GM23338 (cell line): ENCODE data around the gene IHH. TPM values are rescaled to one million over a fixed set of nuclear protein-coding genes. Genes with fewer than 3 reads are reported as not detected.

Experiments used
- ATAC-seq: fragments of 200-7000 bp; cut with Tn5 transposase; 3 replicates; pipeline ENCODE4 v1.9.1; 2020
- DNase-seq: peaks from one replicate; pipeline ENCODE4 v3.0.0-alpha.2; 2015; ENCODE audit warnings: low spot score
- H2AFZ ChIP-seq: fragments of 200-600 bp; sonication (generic); 2 replicates; pipeline ENCODE4 v1.8.0; 2016; ENCODE audit warnings: antibody characterized with exemption, mild to moderate bottlenecking, moderate library complexity
- H3F3A ChIP-seq: fragments of 200-600 bp; sonication (generic); replicated peaks from 2 replicates; pipeline ENCODE4 v1.8.0; 2017; ENCODE audit warnings: antibody characterized with exemption, mixed run types, low read depth
- H3K27ac ChIP-seq: fragments of 200-600 bp; sonication (generic); 2 replicates; pipeline ENCODE4 v1.6.1; 2016; ENCODE audit warnings: low read depth
- H3K27me3 ChIP-seq: fragments of 200-600 bp; sonication (generic); 2 replicates; pipeline ENCODE4 v1.8.0; 2016; ENCODE audit warnings: mild to moderate bottlenecking, mixed run types, moderate library complexity; ENCODE audit not compliant: insufficient read depth
- H3K36me3 ChIP-seq: fragments of 200-600 bp; sonication (generic); 2 replicates; pipeline ENCODE4 v1.8.0; 2016; ENCODE audit warnings: mild to moderate bottlenecking; ENCODE audit not compliant: insufficient read depth
- H3K4me1 ChIP-seq: fragments of 200-600 bp; sonication (generic); 2 replicates; pipeline ENCODE4 v1.8.0; 2016; ENCODE audit warnings: mild to moderate bottlenecking, moderate library complexity; ENCODE audit not compliant: insufficient read depth
- H3K4me2 ChIP-seq: fragments of 200-600 bp; sonication (generic); 2 replicates; pipeline ENCODE4 v1.7.1; 2017; ENCODE audit warnings: mixed run types
- H3K4me3 ChIP-seq: fragments of 200-600 bp; sonication (generic); 2 replicates; pipeline ENCODE4 v1.6.1; 2016; ENCODE audit warnings: mixed run types
- H3K79me2 ChIP-seq: fragments of 200-600 bp; sonication (generic); replicated peaks from 2 replicates; pipeline ENCODE4 v1.8.0; 2017; ENCODE audit warnings: mild to moderate bottlenecking; ENCODE audit not compliant: insufficient read depth
- H3K9me2 ChIP-seq: fragments of 200-600 bp; sonication (generic); 2 replicates; pipeline ENCODE4 v1.8.0; 2017; ENCODE audit not compliant: insufficient read depth
- H4K20me1 ChIP-seq: fragments of 200-600 bp; sonication (generic); replicated peaks from 2 replicates; pipeline ENCODE4 v1.8.0; 2017; ENCODE audit warnings: mild to moderate bottlenecking; ENCODE audit not compliant: insufficient read depth
- H3K27ac Mint-ChIP-seq: 2 replicates; pipeline ENCODE4 v1.8.0; 2020; ENCODE audit warnings: inconsistent platforms, mild to moderate bottlenecking, moderate library complexity, mixed read lengths
- H3K27me3 Mint-ChIP-seq: 3 replicates; pipeline ENCODE4 v1.8.0; 2022; ENCODE audit warnings: low read depth, mild to moderate bottlenecking, moderate library complexity, mixed read lengths, inconsistent platforms; ENCODE audit not compliant: insufficient read depth, poor library complexity
- H3K36me3 Mint-ChIP-seq: 3 replicates; pipeline ENCODE4 v1.8.0; 2021; ENCODE audit warnings: low read depth, mild to moderate bottlenecking, inconsistent platforms, moderate library complexity, mixed read lengths
- H3K4me1 Mint-ChIP-seq: 3 replicates; pipeline ENCODE4 v1.8.0; 2020; ENCODE audit warnings: mild to moderate bottlenecking, inconsistent platforms, mixed read lengths
- H3K4me3 Mint-ChIP-seq: 3 replicates; pipeline ENCODE4 v1.8.0; 2021; ENCODE audit warnings: moderate library complexity, mild to moderate bottlenecking, inconsistent platforms, mixed read lengths
- H3K9me3 Mint-ChIP-seq: 3 replicates; pipeline ENCODE4 v1.8.0; 2020; ENCODE audit warnings: moderate library complexity, mild to moderate bottlenecking, inconsistent platforms, mixed read lengths
- CREB1 ChIP-seq: fragments of 250-450 bp; sonication (Bioruptor Pico); IDR thresholded peaks from 2 replicates; pipeline ENCODE4 v1.5.0; 2020; ENCODE audit warnings: low read depth, mild to moderate bottlenecking, moderate library complexity
- CTCF ChIP-seq, 2 experiments: fragments of 200-600 bp in 1 of 2; sonication (generic) in 1 of 2; conservative IDR thresholded peaks; 2 replicates each; pipeline versions ENCODE4 v1.5.1 to v1.6.1; 2016 to 2017; ENCODE audit warnings: antibody characterized with exemption in 2 of 2, low read depth in 2 of 2, mild to moderate bottlenecking in 2 of 2, moderate library complexity in 1 of 2
- EZH2 ChIP-seq: fragments of 200-600 bp; sonication (generic); IDR thresholded peaks from one replicate; pipeline ENCODE4 v1.8.0; 2017; ENCODE audit warnings: antibody characterized with exemption, mild to moderate bottlenecking, low read depth; ENCODE audit not compliant: unreplicated experiment
- EZH2phosphoT487 ChIP-seq: fragments of 200-600 bp; sonication (generic); IDR thresholded peaks from one replicate; pipeline ENCODE4 v1.8.1; 2018; ENCODE audit warnings: antibody characterized with exemption; ENCODE audit not compliant: unreplicated experiment
- JUNB ChIP-seq: IDR thresholded peaks from one replicate; pipeline ENCODE4 v1.6.1; 2016; ENCODE audit warnings: antibody characterized with exemption; ENCODE audit not compliant: unreplicated experiment
- NANOG ChIP-seq: IDR thresholded peaks from 2 replicates; pipeline ENCODE4 v1.6.1; 2016; ENCODE audit warnings: antibody characterized with exemption, borderline replicate concordance
- POLR2AphosphoS5 ChIP-seq: IDR thresholded peaks from 2 replicates; pipeline ENCODE4 v1.6.1; 2016; ENCODE audit warnings: antibody characterized with exemption, low read depth
- REST ChIP-seq: IDR thresholded peaks from one replicate; pipeline ENCODE4 v1.6.1; 2018; ENCODE audit warnings: antibody characterized with exemption; ENCODE audit not compliant: unreplicated experiment
- STAT1 ChIP-seq: IDR thresholded peaks from one replicate; pipeline ENCODE4 v1.6.1; 2016; ENCODE audit warnings: antibody characterized with exemption; ENCODE audit not compliant: unreplicated experiment
- ZNF114 ChIP-seq: fragments of 250-450 bp; sonication (Bioruptor Pico); IDR thresholded peaks from 2 replicates; pipeline ENCODE4 v1.5.0; 2020; ENCODE audit warnings: mild to moderate bottlenecking, moderate library complexity
- ZNF331 ChIP-seq: fragments of 250-450 bp; sonication (Bioruptor Pico); IDR thresholded peaks from 2 replicates; pipeline ENCODE4 v1.5.0; 2020; ENCODE audit warnings: low read depth, mild to moderate bottlenecking, moderate library complexity
- ZNF462 ChIP-seq: fragments of 250-450 bp; sonication (Bioruptor Pico); IDR thresholded peaks from 2 replicates; pipeline ENCODE4 v1.5.0; 2020; ENCODE audit warnings: mild to moderate bottlenecking, moderate library complexity
- polyA plus RNA-seq: library from polyadenylated mRNA; unstranded; fragments of >200 nt; fragmentation: Nextera tagmentation; extraction: Ambion mirVana; gene quantifications from 2 replicates; pipeline ENCODE4 v1.2.1, GENCODE V29; 2016
- total RNA-seq: library from RNA; depleted of rRNA; stranded (reverse); fragments of >200 nt; shearing (Covaris generic); gene quantifications from 2 replicates; pipeline ENCODE4 v1.2.3, GENCODE V29; 2014
- TF ChIP-seq, protein P1 (sequence below): IDR thresholded peaks from 2 replicates; pipeline ENCODE4 v1.6.1; 2016; ENCODE audit warnings: antibody characterized with exemption

IHH gene
- total and polyA plus RNA-seq, 2 experiments from 2014 or later: not detected

DNA sequence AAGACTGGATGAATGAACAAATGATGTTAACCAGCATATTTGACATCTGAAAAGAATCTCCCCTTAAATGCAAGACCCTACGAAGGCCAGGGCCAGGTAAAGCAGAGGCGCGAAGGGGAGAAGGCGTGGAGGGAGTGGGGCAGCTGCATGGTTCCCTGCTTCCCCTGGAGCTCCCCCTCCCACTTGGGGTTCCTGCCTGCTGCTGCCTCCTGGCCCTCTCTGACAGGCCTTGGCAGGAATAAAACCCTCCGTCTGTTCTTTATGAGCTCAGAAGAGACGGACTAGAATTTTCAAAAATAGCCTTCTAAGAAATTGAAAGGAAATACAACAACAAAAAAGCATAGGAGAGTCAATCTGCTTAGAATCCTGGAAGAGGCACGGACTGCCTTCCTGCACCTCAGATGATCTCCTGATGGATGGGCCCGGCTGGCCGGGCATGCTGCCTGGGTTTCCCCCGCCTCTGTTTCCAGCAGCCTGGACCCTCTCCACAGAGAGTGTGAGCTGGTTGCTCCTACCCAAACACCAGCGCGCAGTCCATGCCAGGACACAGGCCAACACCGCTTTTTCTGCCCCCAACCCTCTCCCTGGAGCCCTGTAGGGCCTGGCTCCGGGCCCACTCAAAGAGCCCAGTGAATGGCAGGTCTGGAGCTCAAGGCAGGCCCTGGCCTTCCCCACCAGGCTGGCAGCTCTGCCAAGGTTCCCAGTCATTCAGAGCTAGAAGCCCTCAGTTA, 43.4 kb downstream of the IHH start:
- no peak for ATAC-seq
- Mint-ChIP-seq H3K36me3 (no peaks in the 10 kb centered on the region), H3K9me3 (no peaks in the 10 kb centered on the region), H3K4me1 (no peaks in the 10 kb centered on the region), H3K4me3 (no peak overlapping the region), H3K27ac (no peak overlapping the region), H3K27me3 (peaks cover 8% of the 10 kb centered on the region)
- Histone ChIP-seq H3F3A (no peaks in the 10 kb centered on the region), H3K27ac (no peak overlapping the region), H3K9me2 (no peaks in the 10 kb centered on the region), H3K79me2 (no peaks in the 10 kb centered on the region), H3K4me3 (no peak overlapping the region), H3K36me3 (no peaks in the 10 kb centered on the region), H3K4me2 (no peak overlapping the region), H3K4me1 (no peaks in the 10 kb centered on the region), H2AFZ (no peak overlapping the region), H4K20me1 (no peaks in the 10 kb centered on the region), H3K27me3 (no peaks in the 10 kb centered on the region)
- no peak for TF ChIP-seq CREB1
- no peak for TF ChIP-seq EZH2
- TF ChIP-seq POLR2AphosphoS5: no peak
- TF ChIP-seq ZNF462 (CRISPR knock-in tag): no peak
- TF ChIP-seq ZNF331 (CRISPR knock-in tag): no peak
- no peak for TF ChIP-seq NANOG
- no peak for TF ChIP-seq REST
- TF ChIP-seq ZNF114 (CRISPR knock-in tag): no peak
- TF ChIP-seq EZH2phosphoT487: no peak
- TF ChIP-seq JUNB: no peak
- TF ChIP-seq, protein P1, sequence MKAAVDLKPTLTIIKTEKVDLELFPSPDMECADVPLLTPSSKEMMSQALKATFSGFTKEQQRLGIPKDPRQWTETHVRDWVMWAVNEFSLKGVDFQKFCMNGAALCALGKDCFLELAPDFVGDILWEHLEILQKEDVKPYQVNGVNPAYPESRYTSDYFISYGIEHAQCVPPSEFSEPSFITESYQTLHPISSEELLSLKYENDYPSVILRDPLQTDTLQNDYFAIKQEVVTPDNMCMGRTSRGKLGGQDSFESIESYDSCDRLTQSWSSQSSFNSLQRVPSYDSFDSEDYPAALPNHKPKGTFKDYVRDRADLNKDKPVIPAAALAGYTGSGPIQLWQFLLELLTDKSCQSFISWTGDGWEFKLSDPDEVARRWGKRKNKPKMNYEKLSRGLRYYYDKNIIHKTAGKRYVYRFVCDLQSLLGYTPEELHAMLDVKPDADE: no peak
- no peak for TF ChIP-seq CTCF (conservative IDR thresholded peaks at IDR 0.05; ENCODE audit: low read depth in 2 of 2)
- TF ChIP-seq STAT1: no peak
- no peak for DNase-seq
